ENCODE measurements around the gene TNFRSF1A.
"Not testable (repeated sequence)": the region's sequence is repeated elsewhere in the genome, so short reads cannot be mapped to it uniquely, and the experiment has no call there.

DNA sequence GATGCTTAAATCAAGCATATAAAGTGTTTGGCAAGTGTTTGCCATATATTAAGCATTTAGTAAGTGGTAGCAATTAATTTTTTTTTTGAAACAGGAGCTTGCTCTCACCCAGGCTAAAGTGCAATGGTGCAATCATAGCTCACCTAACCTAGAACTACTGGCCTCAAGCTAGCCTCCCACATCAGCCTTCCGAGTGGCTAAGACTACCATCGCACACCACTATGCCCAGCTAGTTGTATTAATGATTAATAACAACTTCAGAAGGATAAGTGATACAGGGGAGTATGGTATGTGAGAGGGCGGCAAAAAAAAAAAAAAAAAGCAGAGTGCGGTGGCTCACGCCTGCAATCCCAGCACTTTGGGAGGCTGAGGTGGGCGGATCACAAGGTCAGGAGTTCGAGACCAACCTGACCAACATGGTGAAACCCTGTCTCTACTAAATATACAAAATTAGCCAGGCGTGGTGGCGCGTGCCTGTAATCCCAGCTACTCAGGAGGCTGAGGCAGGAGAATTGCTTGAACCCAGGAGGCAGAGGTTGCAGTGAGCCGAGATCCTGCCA is 2.3 kb upstream of the TNFRSF1A start:
- TF ChIP-seq, protein P1, sequence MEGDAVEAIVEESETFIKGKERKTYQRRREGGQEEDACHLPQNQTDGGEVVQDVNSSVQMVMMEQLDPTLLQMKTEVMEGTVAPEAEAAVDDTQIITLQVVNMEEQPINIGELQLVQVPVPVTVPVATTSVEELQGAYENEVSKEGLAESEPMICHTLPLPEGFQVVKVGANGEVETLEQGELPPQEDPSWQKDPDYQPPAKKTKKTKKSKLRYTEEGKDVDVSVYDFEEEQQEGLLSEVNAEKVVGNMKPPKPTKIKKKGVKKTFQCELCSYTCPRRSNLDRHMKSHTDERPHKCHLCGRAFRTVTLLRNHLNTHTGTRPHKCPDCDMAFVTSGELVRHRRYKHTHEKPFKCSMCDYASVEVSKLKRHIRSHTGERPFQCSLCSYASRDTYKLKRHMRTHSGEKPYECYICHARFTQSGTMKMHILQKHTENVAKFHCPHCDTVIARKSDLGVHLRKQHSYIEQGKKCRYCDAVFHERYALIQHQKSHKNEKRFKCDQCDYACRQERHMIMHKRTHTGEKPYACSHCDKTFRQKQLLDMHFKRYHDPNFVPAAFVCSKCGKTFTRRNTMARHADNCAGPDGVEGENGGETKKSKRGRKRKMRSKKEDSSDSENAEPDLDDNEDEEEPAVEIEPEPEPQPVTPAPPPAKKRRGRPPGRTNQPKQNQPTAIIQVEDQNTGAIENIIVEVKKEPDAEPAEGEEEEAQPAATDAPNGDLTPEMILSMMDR (IDR thresholded peaks at IDR 0.05; ENCODE audit: poor library complexity, severe bottlenecking) = not testable (repeated sequence)
- not testable (repeated sequence) for TF ChIP-seq EZH2 (IDR thresholded peaks at IDR 0.05; ENCODE audit: borderline replicate concordance, insufficient read depth, low read length, poor library complexity, severe bottlenecking); POLR2AphosphoS5 (IDR thresholded peaks at IDR 0.05); RAD21 (conservative IDR thresholded peaks at IDR 0.05); EP300 (conservative IDR thresholded peaks at IDR 0.05; ENCODE audit: poor library complexity, severe bottlenecking); SMC3 (conservative IDR thresholded peaks at IDR 0.05; ENCODE audit: poor library complexity)
